ENCODE results near the gene POLE. TPM values are rescaled to one million over a fixed set of nuclear protein-coding genes. Genes with fewer than 3 reads are reported as not detected.

POLE gene
- total RNA-seq, 1 donor from 2014 or later, result 72.5 TPM

Small RNA genes lying within 50 kb of the gene (microRNA-seq; reads per million reads assigned to microRNA genes)
- gene MIR6763 (ENCODE audit: unreplicated experiment), result not detected

Other genes starting within 250 kb of the POLE start
- 42.1 and 46.2 TPM in 2 replicates for gene FBRSL1, start 197.2 kb downstream of the POLE start, total RNA-seq
- gene LRCOL1, start 76.8 kb downstream of the POLE start, total RNA-seq, result not detected in 2 replicates
- gene P2RX2, start 68.6 kb downstream of the POLE start, total RNA-seq, result not detected in 2 replicates
- 25.6 and 28.1 TPM in 2 replicates for gene PXMP2, start 245 bp upstream of the POLE start, total RNA-seq
- 23.6 and 24.5 TPM in 2 replicates for gene PGAM5, start 23.5 kb upstream of the POLE start, total RNA-seq
- gene ANKLE2, start 74.5 kb upstream of the POLE start, total RNA-seq, result 69.5 and 70.0 TPM in 2 replicates
- gene GOLGA3, start 141.5 kb upstream of the POLE start, total RNA-seq, result 104 and 114 TPM in 2 replicates
- gene CHFR, start 200.3 kb upstream of the POLE start, total RNA-seq, result 58.4 and 63.3 TPM in 2 replicates

Measured in osteocyte (in vitro differentiated cells).